ENCODE data around the gene TM4SF5. TPM values are rescaled to one million over a fixed set of nuclear protein-coding genes. Genes with fewer than 3 reads are reported as not detected.

The TM4SF5 gene
- total RNA-seq, 4 donors from 2014 or later: not detected

DNA sequence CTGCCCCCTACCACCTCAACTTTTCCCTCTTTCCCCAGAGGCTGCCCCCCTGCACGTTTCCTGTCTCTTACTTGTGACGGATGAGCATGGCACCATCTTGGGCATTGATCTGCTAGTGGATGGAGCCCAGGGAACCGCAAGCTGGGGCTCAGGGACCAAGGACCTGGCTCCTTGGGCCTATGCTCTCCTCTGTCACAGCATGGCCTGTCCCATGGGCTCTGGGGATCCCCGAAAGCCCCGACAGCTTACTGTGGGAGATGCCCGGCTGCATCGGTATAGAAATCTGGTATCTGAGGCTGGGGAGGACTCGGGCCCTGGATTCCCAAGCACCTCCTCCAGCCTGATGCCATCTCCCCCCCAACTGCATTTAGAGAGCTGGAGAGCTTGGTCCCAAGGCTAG lies 30.1 kb upstream of the TM4SF5 start:
- TF ChIP-seq, protein P1, sequence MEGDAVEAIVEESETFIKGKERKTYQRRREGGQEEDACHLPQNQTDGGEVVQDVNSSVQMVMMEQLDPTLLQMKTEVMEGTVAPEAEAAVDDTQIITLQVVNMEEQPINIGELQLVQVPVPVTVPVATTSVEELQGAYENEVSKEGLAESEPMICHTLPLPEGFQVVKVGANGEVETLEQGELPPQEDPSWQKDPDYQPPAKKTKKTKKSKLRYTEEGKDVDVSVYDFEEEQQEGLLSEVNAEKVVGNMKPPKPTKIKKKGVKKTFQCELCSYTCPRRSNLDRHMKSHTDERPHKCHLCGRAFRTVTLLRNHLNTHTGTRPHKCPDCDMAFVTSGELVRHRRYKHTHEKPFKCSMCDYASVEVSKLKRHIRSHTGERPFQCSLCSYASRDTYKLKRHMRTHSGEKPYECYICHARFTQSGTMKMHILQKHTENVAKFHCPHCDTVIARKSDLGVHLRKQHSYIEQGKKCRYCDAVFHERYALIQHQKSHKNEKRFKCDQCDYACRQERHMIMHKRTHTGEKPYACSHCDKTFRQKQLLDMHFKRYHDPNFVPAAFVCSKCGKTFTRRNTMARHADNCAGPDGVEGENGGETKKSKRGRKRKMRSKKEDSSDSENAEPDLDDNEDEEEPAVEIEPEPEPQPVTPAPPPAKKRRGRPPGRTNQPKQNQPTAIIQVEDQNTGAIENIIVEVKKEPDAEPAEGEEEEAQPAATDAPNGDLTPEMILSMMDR (IDR thresholded peaks at IDR 0.05; ENCODE audit: low read depth): no peak

DNA sequence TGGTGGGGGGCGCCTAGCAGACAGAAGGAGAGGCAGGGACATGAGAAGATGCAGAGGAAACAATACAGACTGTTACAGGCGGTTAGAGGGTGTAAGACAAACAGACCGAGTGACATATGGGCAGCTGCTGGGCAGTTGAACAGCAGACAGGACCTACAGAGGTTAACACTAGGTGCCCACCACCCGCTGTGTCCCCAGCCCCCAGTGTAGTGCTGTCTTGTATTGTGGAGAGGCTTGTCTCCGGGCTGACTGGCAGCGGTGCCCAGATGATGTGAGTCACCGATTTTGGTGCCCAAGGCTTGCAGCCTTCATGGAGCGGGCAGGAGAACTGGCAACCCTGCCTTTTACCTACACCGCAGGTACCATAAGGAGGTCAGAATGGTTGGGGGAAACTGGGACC lies 29.6 kb upstream of the TM4SF5 start:
- TF ChIP-seq, protein P1 (IDR thresholded peaks at IDR 0.05; ENCODE audit: low read depth): no peak

DNA sequence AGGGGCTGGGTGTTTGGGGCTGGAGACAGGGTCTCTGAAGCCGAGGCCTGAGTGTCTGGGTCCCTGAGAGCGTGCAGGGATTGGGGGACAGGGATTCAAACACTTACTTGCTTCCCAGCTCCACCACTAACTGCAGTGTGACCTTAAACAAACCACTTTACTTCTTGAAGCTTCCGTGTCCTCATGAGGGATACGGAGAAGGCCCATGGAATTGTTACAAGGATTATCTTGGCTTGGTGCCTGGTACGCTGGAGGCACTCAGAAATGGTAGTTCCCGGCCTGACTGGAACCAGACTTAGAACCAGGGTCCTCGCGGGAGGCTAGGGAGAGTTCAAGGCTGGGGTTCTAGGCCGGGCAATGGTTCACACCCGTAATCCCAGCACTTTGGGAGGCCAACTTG lies 29.1 kb upstream of the TM4SF5 start:
- TF ChIP-seq, protein P1 (IDR thresholded peaks at IDR 0.05; ENCODE audit: low read depth): no peak

DNA sequence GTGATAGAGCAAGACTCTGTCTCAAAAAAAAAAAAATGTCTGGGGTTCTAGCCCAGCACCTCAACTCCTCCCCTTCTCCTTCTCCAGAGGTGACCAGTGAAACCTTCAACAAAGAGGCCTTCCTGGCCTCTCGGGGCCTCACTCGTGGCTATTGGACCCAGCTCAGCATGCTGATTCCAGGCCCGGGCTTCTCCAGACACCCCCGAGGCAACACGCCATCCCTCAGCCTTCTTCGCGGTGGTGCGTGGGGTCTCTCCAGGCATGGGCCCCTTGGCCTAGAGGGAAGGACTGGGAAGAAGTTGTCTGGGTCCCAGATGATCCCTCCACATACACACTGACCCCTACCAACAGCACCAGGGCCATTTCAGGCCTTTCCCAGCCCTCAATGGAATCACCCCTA lies 28.5 kb upstream of the TM4SF5 start:
- TF ChIP-seq, protein P1 (IDR thresholded peaks at IDR 0.05; ENCODE audit: low read depth): no peak

DNA sequence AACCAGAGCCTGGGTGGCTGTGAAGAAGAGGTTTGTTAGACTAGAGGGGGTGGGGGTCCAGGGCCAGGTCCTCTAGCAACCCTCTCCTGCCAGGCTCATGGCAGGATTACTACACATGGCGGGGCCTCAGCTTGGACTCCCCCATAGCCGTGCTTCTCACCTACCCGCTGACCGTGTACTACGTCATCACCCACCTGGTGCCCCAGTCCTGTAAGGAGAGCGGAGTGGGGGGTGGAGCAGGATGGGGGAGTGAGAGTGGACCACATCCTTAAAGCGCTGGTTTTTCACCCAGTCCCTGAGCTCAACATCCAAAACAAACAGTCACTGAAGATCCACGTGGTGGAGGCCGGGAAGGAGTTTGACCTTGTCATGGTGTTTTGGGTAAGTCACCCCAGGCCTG lies 27.8 kb upstream of the TM4SF5 start:
- TF ChIP-seq, protein P1 (IDR thresholded peaks at IDR 0.05; ENCODE audit: low read depth): no peak

DNA sequence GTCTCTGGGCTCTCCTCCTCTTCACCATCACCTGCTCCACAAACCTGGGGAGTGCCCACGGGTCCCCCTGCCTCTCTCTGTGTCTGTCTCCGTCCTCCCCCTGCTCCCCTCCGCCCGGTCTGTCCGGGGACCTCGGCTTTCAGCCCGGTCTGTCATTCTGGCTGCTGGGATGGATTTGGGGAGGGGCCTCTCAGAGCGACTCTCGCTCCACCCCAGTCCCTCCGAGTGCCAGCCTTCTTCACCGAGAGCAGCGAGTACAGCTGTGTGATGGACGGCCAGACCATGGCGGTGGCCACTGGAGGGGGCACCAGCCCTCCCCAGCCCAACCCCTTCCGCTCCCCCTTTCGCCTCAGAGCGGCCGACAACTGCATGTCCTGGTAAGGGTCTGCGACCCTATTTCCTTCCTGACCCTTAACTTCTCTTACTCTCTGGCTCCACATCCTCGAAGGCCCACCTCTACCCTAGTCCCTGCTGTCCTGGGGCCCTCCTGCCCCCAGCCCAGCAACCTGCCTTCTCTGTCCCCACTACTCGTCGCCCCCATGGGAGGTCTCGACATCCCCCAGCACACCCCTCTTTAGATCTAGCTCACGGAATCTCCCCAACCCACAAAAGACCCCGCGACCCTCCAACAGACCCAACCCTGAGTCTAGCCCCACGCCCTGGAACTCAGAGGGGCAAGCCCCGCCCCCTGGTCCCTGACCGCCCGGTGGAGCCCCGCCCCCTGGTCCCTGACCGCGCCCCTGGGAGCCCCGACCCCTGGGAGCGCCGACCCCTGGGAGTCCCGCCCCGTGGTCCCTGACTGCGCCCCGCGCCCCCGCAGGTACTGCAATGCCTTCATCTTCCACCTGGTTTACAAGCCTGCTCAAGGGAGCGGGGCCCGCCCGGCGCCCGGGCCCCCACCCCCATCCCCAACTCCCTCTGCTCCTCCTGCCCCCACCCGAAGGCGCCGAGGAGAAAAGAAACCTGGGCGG lies 26.4 kb upstream of the TM4SF5 start:
- TF ChIP-seq, protein P1 (IDR thresholded peaks at IDR 0.05; ENCODE audit: low read depth): no peak

DNA sequence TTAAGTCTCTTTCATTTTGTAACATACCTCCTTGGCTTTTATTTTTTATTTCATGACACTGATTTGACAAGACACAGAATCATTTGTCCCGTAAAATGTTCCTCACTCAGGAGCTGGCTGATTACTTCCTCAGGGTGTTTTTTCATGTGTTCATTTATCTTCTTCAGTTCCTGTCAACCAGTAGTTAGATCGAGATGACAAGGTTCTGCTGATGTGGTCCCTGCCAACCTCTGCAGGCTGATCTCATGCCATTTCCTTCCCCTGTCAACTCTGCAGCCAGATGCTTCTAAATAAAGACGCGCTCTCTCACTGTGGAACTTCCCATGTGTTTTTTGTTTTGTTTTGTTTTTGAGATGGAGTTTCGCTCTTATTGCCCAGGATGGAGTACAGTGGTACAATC lies 23.8 kb upstream of the TM4SF5 start:
- TF ChIP-seq, protein P1 (IDR thresholded peaks at IDR 0.05; ENCODE audit: low read depth): no peak

All from subcutaneous adipose tissue (tissue), 4 donors.